GM18951 (cell line): ENCODE measurements around the gene RMRP.
A peak's percentile ranks its signal among the peaks of the same experiment; 100 is the strongest.
"Not testable (repeated sequence)": the region's sequence is repeated elsewhere in the genome, so short reads cannot be mapped to it uniquely, and the experiment has no call there.

Source experiments
- POLR2A ChIP-seq: IDR thresholded peaks from 4 replicates; pipeline ENCODE4 v1.6.1; 2011; ENCODE audit warnings: mild to moderate bottlenecking; ENCODE audit not compliant: insufficient read length, insufficient read depth; ENCODE audit errors: extremely low read depth
- in situ Hi-C: fragments of 300-500 bp; cut with MboI; formaldehyde crosslinking; loops from one replicate; pipeline ENCODE4 v1.12.0; 2022; ENCODE audit warnings: low sequenced_read_pairs, mixed read lengths, inconsistent platforms; ENCODE audit not compliant: unreplicated experiment

RMRP gene

GRCh38 chr9:35651956-35652828 is 5.6 kb downstream of the RMRP start:
- in situ Hi-C loops, result no loop called here
- TF ChIP-seq POLR2A, result no peak

GRCh38 chr9:35650341-35651158 is 7.3 kb downstream of the RMRP start, which contains the start of gene SIT1:
Gene SIT1 (minus strand): TSS chr9:35650931. CDS start chr9:35650853, 78 bp downstream.
- peak; percentile 53 for TF ChIP-seq POLR2A
- in situ Hi-C loops, result no loop called here

- in situ Hi-C loops, result no loop called here
- peak; percentile 51 for TF ChIP-seq POLR2A
Measured at GRCh38 chr9:35649431-35650340, 8.1 kb downstream of the RMRP start.

- TF ChIP-seq POLR2A, result peak; percentile 71
- in situ Hi-C loops, result no loop called here
Measured at GRCh38 chr9:35646533-35647265, 11.1 kb downstream of the RMRP start.

GRCh38 chr9:35646153-35646532 is 11.7 kb downstream of the RMRP start:
- no peak for TF ChIP-seq POLR2A
- in situ Hi-C loops, result no loop called here

GRCh38 chr9:35645736-35646135 is 12.1 kb downstream of the RMRP start:
- in situ Hi-C loops, result not testable (repeated sequence)

- in situ Hi-C loops, result no loop called here
Measured at GRCh38 chr9:35643046-35643445, 14.8 kb downstream of the RMRP start.

GRCh38 chr9:35641478-35641877 is 16.3 kb downstream of the RMRP start:
- in situ Hi-C loops, result not testable (repeated sequence)

More at GRCh38 chr9:35643046-35643445, 14.8 kb downstream of the RMRP start:
- TF ChIP-seq POLR2A, result no peak

GRCh38 chr9:35640431-35640830 is 17.4 kb downstream of the RMRP start:
- in situ Hi-C loops, result not testable (repeated sequence)

- no peak for TF ChIP-seq POLR2A
- in situ Hi-C loops, result no loop called here
Measured at GRCh38 chr9:35639631-35640030, 18.2 kb downstream of the RMRP start.

- in situ Hi-C loops, result not testable (repeated sequence)
Measured at GRCh38 chr9:35639225-35639624, 18.6 kb downstream of the RMRP start.

- in situ Hi-C loops, result not testable (repeated sequence)
Measured at GRCh38 chr9:35638751-35639150, 19.1 kb downstream of the RMRP start.

GRCh38 chr9:35637427-35637955 is 20.3 kb downstream of the RMRP start:
- in situ Hi-C loops, result not testable (repeated sequence)

- in situ Hi-C loops, result not testable (repeated sequence)
Measured at GRCh38 chr9:35636877-35637246, 21.0 kb downstream of the RMRP start.
